Skeletal muscle satellite cell (primary cell): ENCODE data around the gene DNMT3L.

Experiments
- H3K27me3 ChIP-seq: 2 replicates; pipeline ENCODE4 v1.7.0; 2013; ENCODE audit warnings: low read length; ENCODE audit not compliant: control insufficient read depth, insufficient read depth
- H3K36me3 ChIP-seq: 2 replicates; pipeline ENCODE4 v1.7.0; 2013; ENCODE audit warnings: mild to moderate bottlenecking, control low read depth, low read length; ENCODE audit not compliant: insufficient read depth
- H3K4me1 ChIP-seq: 2 replicates; pipeline ENCODE4 v1.7.0; 2013; ENCODE audit warnings: low read length; ENCODE audit not compliant: control insufficient read depth, insufficient read depth
- H3K4me2 ChIP-seq: 2 replicates; pipeline ENCODE4 v1.7.0; 2013; ENCODE audit warnings: mild to moderate bottlenecking, low read length
- H3K4me3 ChIP-seq: 2 replicates; pipeline ENCODE4 v1.7.0; 2013; ENCODE audit warnings: low read length
- H3K9ac ChIP-seq: 2 replicates; pipeline ENCODE4 v1.7.0; 2013; ENCODE audit warnings: mild to moderate bottlenecking, low read depth, low read length, moderate library complexity
- H3K9me3 ChIP-seq: replicated peaks from 2 replicates; pipeline ENCODE4 v1.7.0; 2013; ENCODE audit warnings: mild to moderate bottlenecking, control low read depth, low read length

DNMT3L gene

DNA sequence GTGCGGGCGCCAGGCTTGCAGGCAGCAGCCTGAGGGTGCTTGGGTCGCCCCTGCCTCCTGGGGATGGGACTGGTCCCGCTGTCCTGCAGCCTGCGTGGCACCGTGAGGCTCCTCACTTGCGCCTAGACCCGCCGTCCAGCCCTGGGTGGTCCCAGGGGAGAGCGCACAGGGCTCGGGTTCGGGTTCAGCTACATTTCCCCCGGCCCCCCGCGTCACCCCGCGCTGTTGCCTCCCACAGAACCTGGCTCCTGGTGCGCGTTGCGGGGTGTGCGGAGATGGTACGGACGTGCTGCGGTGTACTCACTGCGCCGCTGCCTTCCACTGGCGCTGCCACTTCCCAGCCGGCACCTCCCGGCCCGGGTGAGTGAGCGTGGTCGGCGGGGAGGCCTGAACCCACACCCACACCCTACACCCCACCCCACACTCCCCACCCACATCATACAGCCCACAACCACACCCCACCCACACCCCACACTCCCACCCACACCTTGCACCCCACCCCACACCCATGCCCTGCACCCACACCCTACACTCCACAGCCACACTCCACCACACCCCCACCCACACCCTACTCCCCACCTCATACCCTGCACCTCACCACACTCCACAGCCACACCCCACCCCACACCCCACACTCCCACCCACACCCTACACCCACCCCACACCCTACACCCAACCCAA is 32.0 kb upstream of the DNMT3L start:
- Histone ChIP-seq H3K4me1 (peaks cover 9% of the 10 kb centered on the region), H3K4me3 (no peak overlapping the region), H3K36me3 (no peaks in the 10 kb centered on the region)

DNA sequence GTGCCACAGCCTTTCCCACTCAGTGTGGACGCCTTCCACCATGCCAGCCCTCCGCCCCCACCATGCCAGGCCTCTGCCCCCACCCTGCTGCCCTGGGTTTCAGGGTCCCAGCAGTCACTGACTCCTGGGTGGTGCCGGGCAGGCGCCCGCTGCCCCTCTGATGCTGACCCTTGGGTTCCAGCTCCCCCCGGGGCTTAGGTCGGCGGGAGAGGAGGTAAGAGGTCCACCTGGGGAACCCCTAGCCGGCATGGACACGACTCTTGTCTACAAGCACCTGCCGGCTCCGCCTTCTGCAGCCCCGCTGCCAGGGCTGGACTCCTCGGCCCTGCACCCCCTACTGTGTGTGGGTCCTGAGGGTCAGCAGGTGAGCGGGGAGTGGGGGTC is 31.1 kb upstream of the DNMT3L start:
- Histone ChIP-seq H3K4me2 (no peak overlapping the region), H3K36me3 (no peaks in the 10 kb centered on the region), H3K9me3 (no peaks in the 10 kb centered on the region), H3K9ac (no peak overlapping the region), H3K4me3 (no peak overlapping the region), H3K27me3 (peaks cover 18% of the 10 kb centered on the region), H3K4me1 (peaks cover 9% of the 10 kb centered on the region)

More for the DNA sequence above, 32.0 kb upstream of the DNMT3L start:
- Histone ChIP-seq H3K27me3 (peaks cover 13% of the 10 kb centered on the region), H3K4me2 (no peak overlapping the region), H3K9ac (no peak overlapping the region), H3K9me3 (no peaks in the 10 kb centered on the region)

DNA sequence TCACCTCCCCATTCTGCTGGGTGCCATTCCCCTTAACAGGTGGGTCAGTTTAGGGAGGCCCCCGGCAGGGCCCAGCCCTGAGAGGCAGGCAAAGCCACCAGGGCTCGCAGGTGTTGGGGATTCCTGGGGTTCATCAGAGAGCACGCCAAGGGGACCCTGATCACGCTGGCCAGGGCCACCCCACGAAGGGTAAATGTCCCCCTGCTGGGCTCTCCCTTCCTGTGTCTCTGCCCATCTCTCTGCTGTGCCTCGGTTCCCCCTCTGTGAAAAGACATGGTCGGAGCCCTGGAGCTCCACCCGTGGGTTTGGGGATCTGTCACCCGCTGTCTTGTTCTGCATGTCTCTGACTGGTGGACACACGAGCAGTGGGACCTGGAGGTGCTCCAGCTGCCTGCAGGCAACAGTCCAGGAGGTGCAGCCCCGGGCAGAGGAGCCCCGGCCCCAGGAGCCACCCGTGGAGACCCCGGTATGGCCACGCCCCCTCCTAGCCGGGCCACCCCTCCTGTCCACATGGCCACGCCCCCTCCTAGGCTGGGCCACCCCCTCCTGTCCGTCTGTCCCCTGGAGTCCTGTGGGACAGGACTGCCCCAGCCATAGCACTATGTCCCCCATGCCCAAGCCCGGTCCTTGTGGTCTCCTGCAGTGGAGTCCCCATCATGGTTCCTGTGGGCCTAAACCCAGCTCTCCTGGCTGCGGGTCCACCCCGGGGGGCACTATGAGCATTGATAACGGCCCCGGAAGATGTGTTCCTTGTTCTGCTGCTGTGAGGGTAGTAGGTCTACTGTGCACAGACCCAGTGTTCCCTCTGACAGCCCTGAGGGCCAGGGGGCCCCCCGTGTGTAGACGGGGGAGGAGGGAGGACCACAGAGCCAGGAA is 30.5 kb upstream of the DNMT3L start:
- H3K4me1 ChIP-seq = peaks cover 9% of the 10 kb centered on the region
- H3K9ac ChIP-seq = no peak overlapping the region
- H3K27me3 ChIP-seq = peaks cover 21% of the 10 kb centered on the region
- no peaks in the 10 kb centered on the region for H3K36me3 ChIP-seq
- no peak overlapping the region for H3K4me3 ChIP-seq
- no peak overlapping the region for H3K4me2 ChIP-seq
- no peaks in the 10 kb centered on the region for H3K9me3 ChIP-seq

- H3K27me3 ChIP-seq = peaks cover 27% of the 10 kb centered on the region
- no peak overlapping the region for H3K9ac ChIP-seq
- peaks cover 9% of the 10 kb centered on the region for H3K4me1 ChIP-seq
- no peaks in the 10 kb centered on the region for H3K9me3 ChIP-seq
- no peaks in the 10 kb centered on the region for H3K36me3 ChIP-seq
- H3K4me2 ChIP-seq = no peak overlapping the region
- H3K4me3 ChIP-seq = no peak overlapping the region
Observed at GRCh38 chr21:44291078-44291935, 29.6 kb upstream of the DNMT3L start.

DNA sequence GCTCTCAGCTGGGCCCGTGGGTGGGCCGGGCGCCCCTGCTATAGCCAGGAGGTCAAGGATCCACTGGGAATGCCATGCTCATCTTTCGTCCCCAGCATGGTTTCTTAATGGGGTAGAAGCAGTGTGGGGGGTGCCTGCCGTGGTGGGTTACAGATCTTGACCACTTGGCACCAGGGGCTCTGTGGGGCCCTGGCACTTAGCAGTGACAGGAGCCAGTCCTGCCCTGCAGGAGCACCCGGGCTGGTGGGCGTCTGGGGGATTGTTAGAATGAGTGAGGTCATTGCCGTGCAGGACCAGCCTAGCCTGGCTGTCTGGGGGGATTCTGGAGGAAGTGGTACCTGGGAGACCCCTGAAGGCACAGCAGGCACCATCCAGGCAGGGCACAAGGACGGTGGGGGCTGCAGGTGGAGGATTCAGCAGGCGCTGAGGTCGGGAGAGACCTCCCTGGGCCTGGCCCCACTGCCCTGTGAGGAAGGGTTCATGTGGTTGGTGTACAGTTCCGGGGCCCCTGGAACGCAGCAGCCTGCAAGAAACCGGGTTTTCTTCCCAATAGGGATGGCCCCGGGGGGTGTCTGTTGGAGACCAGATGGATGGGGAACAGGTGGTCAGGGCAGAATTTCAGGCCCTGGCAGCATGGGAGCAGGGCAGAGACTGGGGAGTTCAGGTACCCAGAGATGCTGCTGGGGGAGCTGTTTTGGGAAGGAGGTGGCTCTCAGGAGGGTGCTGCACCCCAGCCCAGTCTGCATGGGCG is 28.8 kb upstream of the DNMT3L start:
- no peak overlapping the region for H3K9ac ChIP-seq
- H3K4me3 ChIP-seq = no peak overlapping the region
- no peaks in the 10 kb centered on the region for H3K9me3 ChIP-seq
- peaks cover 27% of the 10 kb centered on the region for H3K27me3 ChIP-seq
- no peak overlapping the region for H3K4me2 ChIP-seq
- H3K36me3 ChIP-seq = no peaks in the 10 kb centered on the region
- peaks cover 13% of the 10 kb centered on the region for H3K4me1 ChIP-seq

- no peaks in the 10 kb centered on the region for H3K36me3 ChIP-seq
- H3K27me3 ChIP-seq = peaks cover 33% of the 10 kb centered on the region
- no peak overlapping the region for H3K9ac ChIP-seq
- H3K4me2 ChIP-seq = no peak overlapping the region
- no peak overlapping the region for H3K4me3 ChIP-seq
- no peaks in the 10 kb centered on the region for H3K9me3 ChIP-seq
- peaks cover 10% of the 10 kb centered on the region for H3K4me1 ChIP-seq
Observed at GRCh38 chr21:44289381-44290010, 27.8 kb upstream of the DNMT3L start.

- H3K9ac ChIP-seq = no peak overlapping the region
- H3K4me2 ChIP-seq = no peak overlapping the region
- peaks cover 7% of the 10 kb centered on the region for H3K4me1 ChIP-seq
- H3K27me3 ChIP-seq = peaks cover 33% of the 10 kb centered on the region
- H3K9me3 ChIP-seq = no peaks in the 10 kb centered on the region
- H3K4me3 ChIP-seq = no peak overlapping the region
- H3K36me3 ChIP-seq = no peaks in the 10 kb centered on the region
Observed at GRCh38 chr21:44288251-44289110, 26.8 kb upstream of the DNMT3L start.

- H3K9ac ChIP-seq = no peak overlapping the region
- no peak overlapping the region for H3K4me2 ChIP-seq
- peaks cover 7% of the 10 kb centered on the region for H3K4me1 ChIP-seq
- peaks cover 33% of the 10 kb centered on the region for H3K27me3 ChIP-seq
- H3K9me3 ChIP-seq = no peaks in the 10 kb centered on the region
- H3K4me3 ChIP-seq = no peak overlapping the region
- H3K36me3 ChIP-seq = no peaks in the 10 kb centered on the region
Observed at GRCh38 chr21:44286716-44287632, 25.3 kb upstream of the DNMT3L start.

DNA sequence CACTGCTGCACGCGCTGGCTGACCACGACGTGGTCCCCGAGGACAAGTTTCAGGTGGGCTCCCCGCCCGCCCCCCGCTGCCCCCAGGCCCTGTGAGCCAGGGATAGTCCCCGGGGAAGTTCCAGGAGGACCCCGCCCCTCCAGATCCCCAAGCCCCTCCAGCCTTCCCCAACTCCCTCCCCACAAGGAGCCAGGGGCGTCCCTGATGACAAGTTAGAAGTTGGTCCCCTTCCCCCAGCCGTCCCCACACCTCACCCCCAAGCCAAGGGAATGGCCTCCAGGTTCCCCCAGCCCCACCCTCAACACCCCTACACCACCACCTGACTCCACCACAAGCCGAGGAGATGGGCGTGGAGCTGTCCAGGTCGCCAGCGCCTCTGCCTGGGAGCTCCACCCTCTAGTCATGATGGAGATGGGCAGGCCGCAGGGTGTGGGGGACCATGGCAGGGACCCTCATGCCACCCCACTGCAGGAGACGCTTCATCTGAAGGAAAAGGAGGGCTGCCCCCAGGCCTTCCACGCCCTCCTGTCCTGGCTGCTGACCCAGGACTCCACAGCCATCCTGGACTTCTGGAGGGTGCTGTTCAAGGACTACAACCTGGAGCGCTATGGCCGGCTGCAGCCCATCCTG is 24.5 kb upstream of the DNMT3L start:
- Histone ChIP-seq H3K27me3 (peaks cover 33% of the 10 kb centered on the region), H3K9ac (no peak overlapping the region)

More for the DNA sequence above, 24.5 kb upstream of the DNMT3L start:
- Histone ChIP-seq H3K4me2 (no peak overlapping the region), H3K9me3 (no peaks in the 10 kb centered on the region), H3K4me3 (no peak overlapping the region), H3K4me1 (peaks cover 7% of the 10 kb centered on the region), H3K36me3 (no peaks in the 10 kb centered on the region)
